H1 (cell line): ENCODE measurements around the gene RWDD4. TPM values are rescaled to one million over a fixed set of nuclear protein-coding genes. Genes with fewer than 3 reads are reported as not detected.

Experiments used
- CTCF ChIA-PET: fragments of 300-600 bp; sonication (Branson Sonifier 250); formaldehyde crosslinking; loops from one replicate; lab custom pipeline; 2021; ENCODE audit not compliant: partially characterized antibody; lab: Charles Lee
- POLR2A ChIA-PET: fragments of 300-600 bp; sonication (Branson Sonifier 250); formaldehyde crosslinking; loops from one replicate; lab custom pipeline; 2021; ENCODE audit warnings: inconsistent platforms; ENCODE audit not compliant: partially characterized antibody; lab: Charles Lee
- DNase-seq, 2 experiments: peaks; one replicate each; pipeline versions ENCODE4 v3.0.0 to v3.0.0-alpha.2; 2010 to 2022; ENCODE audit warnings: low spot score in 2 of 2, low read depth in 1 of 2, mixed read lengths in 1 of 2
- FAIRE-seq: peaks from 2 replicates; lab custom pipeline; 2011; peaks lifted over from hg19 to GRCh38; lab: Jason Lieb, UNC
- H2AFZ ChIP-seq: 2 replicates; pipeline ENCODE4 v1.8.1; 2012; ENCODE audit warnings: low read length, inconsistent platforms
- H2AK5ac ChIP-seq: 2 replicates; pipeline ENCODE4 v1.6.1; 2013; ENCODE audit warnings: low read depth, low read length
- H2BK120ac ChIP-seq: replicated peaks from 2 replicates; pipeline ENCODE3; 2013; ENCODE audit warnings: low read depth, low read length, inconsistent platforms
- H2BK12ac ChIP-seq: 2 replicates; pipeline ENCODE4 v1.6.1; 2013; ENCODE audit warnings: low read depth, low read length
- H2BK15ac ChIP-seq: 2 replicates; pipeline ENCODE4 v1.6.1; 2013; ENCODE audit warnings: low read length
- H2BK20ac ChIP-seq: 2 replicates; pipeline ENCODE4 v1.6.1; 2013; ENCODE audit warnings: low read length
- H2BK5ac ChIP-seq: 2 replicates; pipeline ENCODE4 v1.6.1; 2013; ENCODE audit warnings: low read depth, low read length
- H3K14ac ChIP-seq: 2 replicates; pipeline ENCODE4 v1.6.1; 2013; ENCODE audit warnings: inconsistent platforms; ENCODE audit not compliant: insufficient read length
- H3K18ac ChIP-seq: 2 replicates; pipeline ENCODE4 v1.6.1; 2013; ENCODE audit warnings: low read length; ENCODE audit errors: extremely low read depth
- H3K23ac ChIP-seq: 2 replicates; pipeline ENCODE4 v1.6.1; 2013; ENCODE audit warnings: inconsistent platforms; ENCODE audit not compliant: insufficient read length
- H3K23me2 ChIP-seq: 2 replicates; pipeline ENCODE4 v1.6.1; 2013; ENCODE audit warnings: low read depth, low read length
- H3K27ac ChIP-seq: 2 replicates; pipeline ENCODE4 v1.6.1; 2011; ENCODE audit warnings: low read depth, low read length, inconsistent platforms
- H3K27me3 ChIP-seq, 4 experiments: replicated peaks in 1 of 4; 1 replicate in 1 of 4; 2 replicates in 3 of 4; pipeline versions ENCODE4 v1.6.1 to v1.8.1; 2011 to 2013; ENCODE audit warnings: low read length in 3 of 4, mild to moderate bottlenecking in 3 of 4, inconsistent platforms in 2 of 4, mixed read lengths in 2 of 4, moderate library complexity in 1 of 4; ENCODE audit not compliant: control insufficient read depth in 3 of 4, insufficient read depth in 3 of 4; ENCODE audit errors: extremely low read depth in 1 of 4
- H3K36me3 ChIP-seq, 4 experiments: 2 replicates each; pipeline versions ENCODE4 v1.6.1 to v1.8.1; 2011 to 2013; ENCODE audit warnings: mild to moderate bottlenecking in 4 of 4, low read length in 3 of 4, moderate library complexity in 2 of 4, control low read depth in 1 of 4, inconsistent platforms in 1 of 4; ENCODE audit not compliant: insufficient read depth in 4 of 4, control insufficient read depth in 2 of 4
- H3K4ac ChIP-seq: replicated peaks from 2 replicates; pipeline ENCODE3; 2013; ENCODE audit warnings: low read length, low read depth, mixed read lengths, inconsistent platforms; ENCODE audit not compliant: insufficient read length
- H3K4me1 ChIP-seq, 4 experiments: replicated peaks in 1 of 4; 1 replicate in 1 of 4; 2 replicates in 3 of 4; pipeline versions ENCODE4 v1.6.1 to v1.8.1; 2011 to 2013; ENCODE audit warnings: low read length in 3 of 4, inconsistent platforms in 2 of 4, mixed read lengths in 1 of 4; ENCODE audit not compliant: insufficient read depth in 4 of 4, control insufficient read depth in 3 of 4
- H3K4me2 ChIP-seq, 2 experiments: 2 replicates each; pipeline versions ENCODE4 v1.6.1 to v1.8.1; 2011 to 2013; ENCODE audit warnings: low read depth in 2 of 2, low read length in 2 of 2, control low read depth in 1 of 2, inconsistent platforms in 1 of 2, mild to moderate bottlenecking in 1 of 2; ENCODE audit not compliant: insufficient read depth in 1 of 2
- H3K4me3 ChIP-seq, 4 experiments: fragments of 200-600, 300-600 bp in 1 of 4; sonication (generic), shearing (Covaris generic), sonication (Bioruptor Twin) in 1 of 4; 2 replicates each; pipeline versions ENCODE4 v1.5.1 to v1.8.1; 2011 to 2016; ENCODE audit warnings: low read length in 4 of 4, low read depth in 3 of 4, control low read depth in 2 of 4, inconsistent platforms in 2 of 4, mild to moderate bottlenecking in 2 of 4, mixed read lengths in 1 of 4, moderate library complexity in 1 of 4; ENCODE audit not compliant: insufficient read depth in 2 of 4; ENCODE audit errors: extremely low read depth in 1 of 4
- H3K56ac ChIP-seq: replicated peaks from 2 replicates; pipeline ENCODE3; 2013; ENCODE audit warnings: low read depth, mild to moderate bottlenecking, mixed read lengths, low read length, inconsistent platforms; ENCODE audit not compliant: insufficient read length
- H3K79me1 ChIP-seq: 2 replicates; pipeline ENCODE4 v1.6.1; 2013; ENCODE audit warnings: low read depth, low read length, control low read depth
- H3K79me2 ChIP-seq, 2 experiments: 2 replicates each; pipeline versions ENCODE4 v1.6.1 to v1.8.1; 2012 to 2013; ENCODE audit warnings: low read length in 2 of 2, mild to moderate bottlenecking in 2 of 2, inconsistent platforms in 1 of 2; ENCODE audit not compliant: insufficient read depth in 2 of 2, control insufficient read depth in 1 of 2
- H3K9ac ChIP-seq, 4 experiments: replicated peaks in 1 of 4; 1 replicate in 1 of 4; 2 replicates in 3 of 4; pipeline versions ENCODE4 v1.6.1 to v1.8.1; 2011 to 2013; ENCODE audit warnings: low read depth in 3 of 4, low read length in 3 of 4, control low read depth in 2 of 4, mild to moderate bottlenecking in 2 of 4, moderate library complexity in 2 of 4, inconsistent platforms in 1 of 4; ENCODE audit errors: extremely low read depth in 1 of 4
- H3K9me3 ChIP-seq, 2 experiments: 2 replicates each; pipeline versions ENCODE4 v1.6.1 to v1.8.1; 2012 to 2013; ENCODE audit warnings: mild to moderate bottlenecking in 2 of 2, moderate library complexity in 2 of 2, control low read depth in 1 of 2, inconsistent platforms in 1 of 2, low read depth in 1 of 2, low read length in 1 of 2, mixed read lengths in 1 of 2; ENCODE audit not compliant: insufficient read depth in 2 of 2
- H4K20me1 ChIP-seq, 2 experiments: replicated peaks in 1 of 2; 2 replicates each; pipeline versions ENCODE3 to v1.8.1; 2011 to 2013; ENCODE audit warnings: inconsistent platforms in 2 of 2, low read length in 2 of 2, mild to moderate bottlenecking in 1 of 2; ENCODE audit not compliant: insufficient read depth in 2 of 2, control insufficient read depth in 1 of 2
- H4K5ac ChIP-seq: 2 replicates; pipeline ENCODE4 v1.6.1; 2013; ENCODE audit warnings: low read length, low read depth, mixed read lengths, inconsistent platforms; ENCODE audit not compliant: insufficient read length
- H4K8ac ChIP-seq: 2 replicates; pipeline ENCODE4 v1.8.0; 2013; ENCODE audit warnings: mild to moderate bottlenecking, moderate library complexity, low read length, inconsistent platforms; ENCODE audit not compliant: insufficient read depth; ENCODE audit errors: extremely low read depth
- H4K91ac ChIP-seq: replicated peaks from 2 replicates; pipeline ENCODE3; 2013; ENCODE audit warnings: low read length, mixed read lengths, inconsistent platforms; ENCODE audit not compliant: insufficient read length
- BRCA1 ChIP-seq: IDR thresholded peaks from 2 replicates; pipeline ENCODE4 v1.6.1; 2012; ENCODE audit warnings: low read depth, low read length, improper control_type of control experiment
- CTCF ChIP-seq, 3 experiments: IDR thresholded peaks; 1 replicate in 2 of 3; 2 replicates in 1 of 3; pipeline versions ENCODE4 v1.5.1 to v1.6.1; 2011; ENCODE audit warnings: low read length in 3 of 3, mild to moderate bottlenecking in 3 of 3, inconsistent platforms in 2 of 3, low read depth in 1 of 3, moderate library complexity in 1 of 3; ENCODE audit not compliant: insufficient read depth in 1 of 3; ENCODE audit errors: control extremely low read depth in 1 of 3
- GTF2F1 ChIP-seq: IDR thresholded peaks from 2 replicates; pipeline ENCODE4 v1.6.1; 2012; ENCODE audit warnings: low read depth, low read length, improper control_type of control experiment, borderline replicate concordance
- RAD21 ChIP-seq, 2 experiments: IDR thresholded peaks in 1 of 2; conservative IDR thresholded peaks in 1 of 2; 2 replicates each; pipeline ENCODE4 v1.6.1; 2011; ENCODE audit warnings: low read depth in 2 of 2, low read length in 2 of 2, improper control_type of control experiment in 1 of 2, inconsistent platforms in 1 of 2, mild to moderate bottlenecking in 1 of 2, moderate library complexity in 1 of 2
- TEAD4 ChIP-seq: IDR thresholded peaks from 2 replicates; pipeline ENCODE4 v1.6.1; 2012; ENCODE audit warnings: low read depth, low read length, inconsistent platforms, mixed read lengths
- WGBS, 2 experiments: shearing (Covaris generic) in 1 of 2; methylation state at CpG; one replicate each; pipeline versions ENCODE4 v1.1.6 to v1.1.7; 2013 to 2015; ENCODE audit warnings: low lambda C conversion rate in 2 of 2, mixed read lengths in 2 of 2, inconsistent platforms in 1 of 2, low coverage in 1 of 2, missing lambda C conversion rate in 1 of 2; ENCODE audit not compliant: insufficient replicate concordance in 2 of 2, insufficient coverage in 1 of 2, insufficient read length in 1 of 2; ENCODE audit errors: extremely low coverage in 1 of 2, missing lambda C conversion rate in 1 of 2; 5-methylcytosine and 5-hydroxymethylcytosine counted together
- polyA plus RNA-seq, 7 experiments: library from polyadenylated mRNA; depleted of rRNA in 3 of 7; stranded (reverse) in 5 of 7; unstranded in 2 of 7; fragments of >200 nt in 5 of 7; fragments of 200-250 nt in 2 of 7; gene quantifications; 1 replicate in 5 of 7; 2 replicates in 1 of 7; 4 replicates in 1 of 7; pipeline versions ENCODE4 v1.2.1 to v1.2.3, GENCODE V29; 2011 to 2013; ENCODE audit warnings: missing spikeins in 2 of 7, mixed read lengths in 2 of 7
- total RNA-seq: library from RNA; stranded (reverse); fragmentation: NEBNext Ultra II Directional; extraction: Animal tissue kit (Norgen Biotek cat#: 25700); gene quantifications from 2 replicates; pipeline ENCODE4 v1.2.1, GENCODE V29; 2021

The RWDD4 gene
- total and polyA plus RNA-seq, 2 of the 8 experiments (the other 6 are each of a cell fraction or from before 2014, with no cell fraction given), result 5.4 to 18.9 TPM

GRCh38 chr4:183702492-183702891, 43.5 kb upstream of the RWDD4 start:
- DNase-seq, result no peak
- TF ChIP-seq BRCA1 (no peak), GTF2F1 (no peak), RAD21 (IDR thresholded peaks at IDR 0.05 in 1 of 2, conservative IDR thresholded peaks at IDR 0.05 in 1 of 2; ENCODE audit: low read depth in 2 of 2, low read length in 2 of 2) (no peak), CTCF (IDR thresholded peaks at IDR 0.05; ENCODE audit: control extremely low read depth in 1 of 3, insufficient read depth in 1 of 3, low read depth in 1 of 3, low read length in 3 of 3) (no peak), TEAD4 (no peak)

More at GRCh38 chr4:183702492-183702891, 43.5 kb upstream of the RWDD4 start:
- no peaks in the 10 kb centered on the region for H3K79me2 ChIP-seq
- no peak overlapping the region for H3K27ac ChIP-seq
- H3K23me2 ChIP-seq, result no peaks in the 10 kb centered on the region; the same call in 1 of the 2 replicates
- H2AFZ ChIP-seq, result no peak overlapping the region
- no peak overlapping the region for H2BK20ac ChIP-seq
- 54% methylated on average over 1 of the region's 1 CpG; no CpG with 5 or more reads in 1 of the 2 experiments for WGBS, 2 experiments
- no peak overlapping the region for H3K18ac ChIP-seq
- H3K4me2 ChIP-seq, result no peak overlapping the region
- no peak overlapping the region for H4K5ac ChIP-seq
- no peak overlapping the region for H3K4me3 ChIP-seq
- no peaks in the 10 kb centered on the region for H3K9me3 ChIP-seq
- no peak overlapping the region for H4K91ac ChIP-seq
- H3K4ac ChIP-seq, result no peak overlapping the region
- ChIA-PET POLR2A (interaction anchor here (1.2 kb wide), 1 partner anchor 9 kb away, joined by 3 read pairs; no protein-coding TSS in a partner anchor), CTCF (interaction anchor here (1.2 kb wide), 1 partner anchor 15 kb away, joined by 4 read pairs; no protein-coding TSS in a partner anchor)
- H3K56ac ChIP-seq, result no peak overlapping the region
- no peak overlapping the region for H2AK5ac ChIP-seq
- no peak overlapping the region for H3K23ac ChIP-seq
- H2BK15ac ChIP-seq, result no peak overlapping the region
- no peak for FAIRE-seq
- no peak overlapping the region for H3K14ac ChIP-seq
- H2BK12ac ChIP-seq, result no peak overlapping the region
- H2BK120ac ChIP-seq, result no peak overlapping the region
- no peak overlapping the region for H4K8ac ChIP-seq
- H3K4me1 ChIP-seq, result no peaks in the 10 kb centered on the region
- H2BK5ac ChIP-seq, result no peak overlapping the region
- peaks cover 0 to 2% of the 10 kb centered on the region in 2 experiments for H4K20me1 ChIP-seq
- no peaks in the 10 kb centered on the region for H3K79me1 ChIP-seq
- no peak overlapping the region for H3K9ac ChIP-seq
- H3K27me3 ChIP-seq, result no peaks in the 10 kb centered on the region
- peaks cover 0 to 62% (median 22%) of the 10 kb centered on the region in 4 experiments; a peak in 6 of 8 replicates for H3K36me3 ChIP-seq
